ENCODE results near the gene RASGRP4.

The RASGRP4 gene

DNA sequence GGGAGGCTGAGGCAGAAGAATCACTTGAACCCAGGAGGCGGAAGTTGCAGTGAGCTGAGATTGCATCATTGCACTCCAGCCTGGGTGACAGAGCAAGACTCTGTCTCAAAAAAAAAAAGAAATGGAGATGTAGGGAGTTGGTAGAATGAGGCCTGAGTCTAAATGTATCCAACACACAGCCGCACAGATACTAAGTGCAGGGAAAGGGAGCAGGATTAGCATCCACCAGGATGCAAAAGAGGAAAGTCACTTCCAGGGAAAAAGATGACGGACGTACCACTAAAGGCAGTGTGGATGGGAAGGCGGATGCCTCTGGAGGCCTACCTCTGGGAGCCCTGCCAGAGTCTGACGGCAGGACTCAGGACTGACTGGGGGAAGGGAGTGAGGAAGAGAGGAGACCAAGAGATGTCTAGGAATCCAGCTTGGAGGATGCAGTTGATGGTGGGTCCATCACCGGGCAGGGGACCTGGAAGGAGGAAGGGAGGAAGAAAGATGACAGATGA, 16.3 kb downstream of the RASGRP4 start:
- no peak for DNase-seq
- Histone ChIP-seq H3K36me3 (peaks cover 11 to 40% (median 22%) of the 10 kb centered on the region in 3 donors), H3K27me3 (peaks cover 0 to 18% of the 10 kb centered on the region in 2 donors), H3K4me3 (no peak overlapping the region), H3K9me3 (no peaks in the 10 kb centered on the region), H3K27ac (no peak overlapping the region), H3K4me1 (peaks cover 0 to 3% (median 0%) of the 10 kb centered on the region in 4 donors)
- TF ChIP-seq, protein P1, sequence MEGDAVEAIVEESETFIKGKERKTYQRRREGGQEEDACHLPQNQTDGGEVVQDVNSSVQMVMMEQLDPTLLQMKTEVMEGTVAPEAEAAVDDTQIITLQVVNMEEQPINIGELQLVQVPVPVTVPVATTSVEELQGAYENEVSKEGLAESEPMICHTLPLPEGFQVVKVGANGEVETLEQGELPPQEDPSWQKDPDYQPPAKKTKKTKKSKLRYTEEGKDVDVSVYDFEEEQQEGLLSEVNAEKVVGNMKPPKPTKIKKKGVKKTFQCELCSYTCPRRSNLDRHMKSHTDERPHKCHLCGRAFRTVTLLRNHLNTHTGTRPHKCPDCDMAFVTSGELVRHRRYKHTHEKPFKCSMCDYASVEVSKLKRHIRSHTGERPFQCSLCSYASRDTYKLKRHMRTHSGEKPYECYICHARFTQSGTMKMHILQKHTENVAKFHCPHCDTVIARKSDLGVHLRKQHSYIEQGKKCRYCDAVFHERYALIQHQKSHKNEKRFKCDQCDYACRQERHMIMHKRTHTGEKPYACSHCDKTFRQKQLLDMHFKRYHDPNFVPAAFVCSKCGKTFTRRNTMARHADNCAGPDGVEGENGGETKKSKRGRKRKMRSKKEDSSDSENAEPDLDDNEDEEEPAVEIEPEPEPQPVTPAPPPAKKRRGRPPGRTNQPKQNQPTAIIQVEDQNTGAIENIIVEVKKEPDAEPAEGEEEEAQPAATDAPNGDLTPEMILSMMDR (IDR thresholded peaks at IDR 0.05): no peak
- intact Hi-C loops (cut with DNase I; ENCODE audit: low total_unique reads): loop anchor here (10.0 kb wide), 1 partner anchor 95 kb away; no protein-coding TSS in a partner anchor

DNA sequence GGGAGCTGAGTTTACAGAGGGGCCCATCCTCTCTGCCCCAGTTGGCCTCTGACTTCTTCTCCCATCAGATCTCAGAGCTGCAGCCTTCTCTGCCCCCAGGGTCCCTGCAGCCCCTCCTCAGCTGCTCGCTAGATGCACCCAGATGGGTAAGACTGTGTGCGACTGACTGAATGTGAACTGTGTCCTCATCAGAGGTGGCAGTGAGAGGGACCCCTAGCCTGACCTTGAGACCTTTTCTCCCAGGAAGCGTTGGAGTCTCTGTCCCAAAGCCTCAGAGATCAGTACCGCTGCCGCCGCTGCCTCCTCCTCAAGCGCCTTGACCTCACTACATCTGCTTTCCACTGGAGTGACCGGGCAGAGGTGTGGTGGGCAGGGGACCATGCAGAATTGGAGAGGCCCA, 20.7 kb downstream of the RASGRP4 start:
- Histone ChIP-seq H3K27ac (no peak overlapping the region), H3K4me3 (no peak overlapping the region), H3K36me3 (peaks cover 11 to 40% (median 22%) of the 10 kb centered on the region in 3 donors), H3K4me1 (peaks cover 0 to 21% (median 5%) of the 10 kb centered on the region in 4 donors), H3K9me3 (no peaks in the 10 kb centered on the region), H3K27me3 (peaks cover 0 to 14% of the 10 kb centered on the region in 2 donors)
- TF ChIP-seq, protein P1 (IDR thresholded peaks at IDR 0.05): no peak
- no peak for DNase-seq
- intact Hi-C loops (cut with DNase I; ENCODE audit: low total_unique reads): no loop called here

DNA sequence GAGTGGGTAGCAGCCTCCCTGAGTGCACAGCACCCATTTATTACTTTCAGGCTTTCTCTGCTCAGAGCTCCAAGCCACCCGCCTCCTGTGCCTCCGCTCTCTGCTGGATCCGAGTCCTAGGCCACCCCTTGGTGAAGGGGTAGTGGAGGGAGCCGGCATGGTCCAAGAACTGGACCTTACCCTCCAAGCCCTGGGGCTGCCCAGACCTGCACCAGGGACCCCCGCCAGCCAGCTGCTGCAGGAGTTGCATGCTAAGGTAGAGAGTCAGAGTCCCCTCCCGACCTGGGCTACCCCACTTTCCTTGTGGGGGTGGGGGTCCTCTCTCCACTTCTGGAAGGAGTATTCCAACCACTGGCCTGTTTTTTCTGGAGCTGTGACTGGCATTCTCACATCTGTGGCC, 21.2 kb downstream of the RASGRP4 start:
- intact Hi-C loops (cut with DNase I; ENCODE audit: low total_unique reads): loop anchor here (5.0 kb wide), 1 partner anchor 227 kb away; no protein-coding TSS in a partner anchor
- H3K36me3 ChIP-seq: peaks cover 11 to 40% (median 22%) of the 10 kb centered on the region in 3 donors
- H3K27me3 ChIP-seq: peaks cover 0 to 18% of the 10 kb centered on the region in 2 donors
- no peaks in the 10 kb centered on the region for H3K9me3 ChIP-seq
- H3K4me1 ChIP-seq: peaks cover 0 to 21% (median 5%) of the 10 kb centered on the region in 4 donors
- no peak for DNase-seq
- H3K27ac ChIP-seq: no peak overlapping the region
- H3K4me3 ChIP-seq: no peak overlapping the region
- TF ChIP-seq, protein P1 (IDR thresholded peaks at IDR 0.05): no peak

GRCh38 chr19:38402967-38403674, 22.9 kb downstream of the RASGRP4 start, which contains the start of gene FAM98C:
Gene FAM98C (plus strand): TSS chr19:38403093. CDS start chr19:38403154, 61 bp downstream.
- intact Hi-C loops (cut with DNase I; ENCODE audit: low total_unique reads): loop anchor here (2.0 to 5.0 kb wide), 2 partner anchors 14 to 229 kb away; partner anchors contain the start of genes GGN and SPRED3
- peak within 1 kb of the TSS; percentile 90 to 94 for H3K4me3 ChIP-seq
- H3K4me1 ChIP-seq: peaks cover 0 to 21% (median 5%) of the 10 kb centered on the region in 4 donors
- H3K27ac ChIP-seq: peak within 1 kb of the TSS; percentile 83 to 87
- peaks cover 11 to 34% (median 22%) of the 10 kb centered on the region in 3 donors for H3K36me3 ChIP-seq
- peak; percentile 93 to 97 for DNase-seq
- no peaks in the 10 kb centered on the region for H3K9me3 ChIP-seq
- TF ChIP-seq, protein P1 (IDR thresholded peaks at IDR 0.05): peak; percentile 94 to 99
- H3K27me3 ChIP-seq: peaks cover 0 to 35% of the 10 kb centered on the region in 2 donors

DNA sequence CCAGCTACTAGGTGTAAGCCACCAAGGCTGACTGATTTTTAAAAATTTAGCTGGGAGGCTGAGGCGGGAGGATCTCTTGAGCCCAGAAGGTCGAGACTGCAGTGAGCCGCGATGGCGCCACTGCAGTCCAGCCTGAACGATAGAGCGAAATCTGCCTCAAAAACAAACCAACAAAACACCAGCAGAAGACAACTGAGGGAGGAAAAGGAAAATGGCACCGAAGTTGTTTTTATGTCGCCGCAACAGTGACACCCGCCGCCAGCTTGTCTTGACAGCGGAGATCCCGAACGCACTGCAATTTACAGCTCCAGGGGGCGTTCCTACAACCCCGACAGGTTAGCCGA, 23.4 kb downstream of the RASGRP4 start:
- H3K9me3 ChIP-seq: no peaks in the 10 kb centered on the region
- H3K27me3 ChIP-seq: peaks cover 0 to 37% of the 10 kb centered on the region in 2 donors
- H3K4me1 ChIP-seq: peaks cover 0 to 21% (median 5%) of the 10 kb centered on the region in 4 donors
- H3K4me3 ChIP-seq: peak overlapping the region; percentile 90 to 94
- TF ChIP-seq, protein P1 (IDR thresholded peaks at IDR 0.05): no peak
- no peak for DNase-seq
- H3K27ac ChIP-seq: peak overlapping the region in 1 of 2 donors; percentile 83
- peaks cover 11 to 28% (median 22%) of the 10 kb centered on the region in 3 donors for H3K36me3 ChIP-seq
- intact Hi-C loops (cut with DNase I; ENCODE audit: low total_unique reads): loop anchor here (2.0 to 5.0 kb wide), 2 partner anchors 14 to 230 kb away; partner anchors contain the start of genes GGN and SPRED3
